Aorta (tissue), 5 donors: Measurements from ENCODE around the gene ADAMTS12. TPM values are rescaled to one million over a fixed set of nuclear protein-coding genes. Genes with fewer than 3 reads are reported as not detected.
"Not testable (repeated sequence)": the region's sequence is repeated elsewhere in the genome, so short reads cannot be mapped to it uniquely, and the experiment has no call there.

Experiments used
- ATAC-seq: fragments of 200-7000 bp; cut with Tn5 transposase; one replicate; pipeline ENCODE4 v1.9.1; 2022; ENCODE audit warnings: moderate library complexity; ENCODE audit not compliant: low FRiP score
- DNase-seq, 2 donors: peaks; one replicate each; pipeline ENCODE4 v3.0.0-alpha.2; 2020
- H3K27ac ChIP-seq, 2 donors: one replicate each; pipeline ENCODE4 v1.5.1; 2013; ENCODE audit warnings: low read length in 2 of 2, mild to moderate bottlenecking in 2 of 2, moderate library complexity in 2 of 2, control low read depth in 1 of 2, inconsistent platforms in 1 of 2, low read depth in 1 of 2
- H3K27me3 ChIP-seq, 2 donors: one replicate each; pipeline ENCODE4 v1.6.1; 2013; ENCODE audit warnings: control low read depth in 1 of 2, low read length in 1 of 2, mild to moderate bottlenecking in 1 of 2, moderate library complexity in 1 of 2; ENCODE audit not compliant: insufficient read depth in 2 of 2, control insufficient read depth in 1 of 2
- H3K36me3 ChIP-seq, 2 donors: one replicate each; pipeline ENCODE4 v1.6.1; 2013; ENCODE audit warnings: control low read depth in 1 of 2, low read length in 1 of 2, mild to moderate bottlenecking in 1 of 2; ENCODE audit not compliant: insufficient read depth in 2 of 2, control insufficient read depth in 1 of 2
- H3K4me1 ChIP-seq, 2 donors: one replicate each; pipeline ENCODE4 v1.6.1; 2013; ENCODE audit warnings: low read length in 2 of 2, control low read depth in 1 of 2, mild to moderate bottlenecking in 1 of 2, moderate library complexity in 1 of 2; ENCODE audit not compliant: insufficient read depth in 2 of 2, control insufficient read depth in 1 of 2
- H3K4me3 ChIP-seq, 2 donors: one replicate each; pipeline ENCODE4 v1.5.1; 2013; ENCODE audit warnings: low read length in 2 of 2, control low read depth in 1 of 2, mild to moderate bottlenecking in 1 of 2
- H3K9me3 ChIP-seq: one replicate; pipeline ENCODE4 v1.6.1; 2013; ENCODE audit warnings: mild to moderate bottlenecking, low read length; ENCODE audit not compliant: control insufficient read depth
- WGBS, 2 donors: extraction: QIAGEN DNeasy Blood & Tissue Kit; methylation state at CpG; one replicate each; pipeline ENCODE4 v1.1.7; 2013; 5-methylcytosine and 5-hydroxymethylcytosine counted together
- intact Hi-C, 2 donors: fragments of 100-400 bp; cut with DNase I; formaldehyde crosslinking; loops; one replicate each; pipeline versions ENCODE4 v1.14.2 to v1.15.0; 2022
- polyA plus RNA-seq, 2 donors: library from polyadenylated mRNA; stranded (reverse); fragments of 200-250 nt; gene quantifications; one replicate each; pipeline ENCODE4 v1.2.3, GENCODE V29; 2013
- total RNA-seq, 2 donors: library from RNA; stranded (reverse); fragmentation: NEBNext Ultra II Directional; extraction: Animal tissue kit (Norgen Biotek cat#: 25700); gene quantifications; one replicate each; pipeline ENCODE4 v1.2.1, GENCODE V29; 2021
- donor health status: healthy with polysubstance abuse.
- donor health status: Bipolar disorder and iron deficiency.
- donor health status: DM: no; HTN: no; CAD: no.
- donor health status: DM: no; HTN: no; CAD: no.
- donor health status: DM: yes; HTN: yes; CAD: no.

The ADAMTS12 gene
- total and polyA plus RNA-seq, 4 donors = 0.50 to 7.3 (median 2.8) TPM

GRCh38 chr5:33877449-33877848 lies 14.3 kb downstream of the ADAMTS12 start:
- H3K4me3 ChIP-seq = no peak overlapping the region
- no peaks in the 10 kb centered on the region for H3K36me3 ChIP-seq
- H3K4me1 ChIP-seq = no peaks in the 10 kb centered on the region
- no peak overlapping the region for H3K27ac ChIP-seq
- DNase-seq = no peak
- no peaks in the 10 kb centered on the region for H3K27me3 ChIP-seq
- ATAC-seq = peak; percentile 55
- H3K9me3 ChIP-seq = no peaks in the 10 kb centered on the region
- 32 to 54% methylated on average over 4 of the region's 4 CpGs for WGBS, 2 donors
- intact Hi-C loops = no loop called here

- intact Hi-C loops = no loop called here
- Histone ChIP-seq H3K27me3 (no peaks in the 10 kb centered on the region), H3K27ac (no peak overlapping the region), H3K36me3 (no peaks in the 10 kb centered on the region), H3K4me1 (no peaks in the 10 kb centered on the region), H3K4me3 (no peak overlapping the region), H3K9me3 (peaks cover 3% of the 10 kb centered on the region)
- ATAC-seq (no peak), DNase-seq (no peak)
- 92 to 100% methylated on average over 1 of the region's 1 CpG for WGBS, 2 donors
Measured at GRCh38 chr5:33867241-33867640, 24.5 kb downstream of the ADAMTS12 start.

GRCh38 chr5:33859177-33859576 lies 32.6 kb downstream of the ADAMTS12 start:
- H3K27ac ChIP-seq, DNase-seq, intact Hi-C loops, H3K4me1 ChIP-seq, H3K36me3 ChIP-seq, ATAC-seq, H3K4me3 ChIP-seq, H3K27me3 ChIP-seq, H3K9me3 ChIP-seq: not testable (repeated sequence)
- WGBS, 2 donors = 61 to 66% methylated on average over 4 of the region's 4 CpGs

- Histone ChIP-seq H3K27ac (no peak overlapping the region), H3K36me3 (no peaks in the 10 kb centered on the region), H3K4me3 (no peak overlapping the region), H3K27me3 (no peaks in the 10 kb centered on the region), H3K4me1 (peaks cover 5 to 6% of the 10 kb centered on the region in 2 donors), H3K9me3 (no peaks in the 10 kb centered on the region)
- WGBS, 2 donors = 73 to 77% methylated on average over 5 of the region's 5 CpGs
- intact Hi-C loops = no loop called here
- no peak for DNase-seq
- ATAC-seq = no peak
Measured at GRCh38 chr5:33857037-33857436, 34.8 kb downstream of the ADAMTS12 start.

- no peaks in the 10 kb centered on the region for H3K36me3 ChIP-seq
- H3K4me3 ChIP-seq = no peak overlapping the region
- intact Hi-C loops = no loop called here
- H3K4me1 ChIP-seq = peaks cover 5 to 6% of the 10 kb centered on the region in 2 donors
- H3K9me3 ChIP-seq = no peaks in the 10 kb centered on the region
- DNase-seq = no peak
- WGBS, 2 donors = 18 to 30% methylated on average over 4 of the region's 4 CpGs
- no peak overlapping the region for H3K27ac ChIP-seq
- ATAC-seq = no peak
- H3K27me3 ChIP-seq = no peaks in the 10 kb centered on the region
Measured at GRCh38 chr5:33855396-33855795, 36.4 kb downstream of the ADAMTS12 start.

GRCh38 chr5:33854733-33855151 lies 37.0 kb downstream of the ADAMTS12 start:
- DNase-seq = no peak
- Histone ChIP-seq H3K4me3 (no peak overlapping the region), H3K36me3 (no peaks in the 10 kb centered on the region), H3K4me1 (peaks cover 5 to 6% of the 10 kb centered on the region in 2 donors), H3K27ac (peak overlapping the region; percentile 15 to 65), H3K27me3 (no peaks in the 10 kb centered on the region), H3K9me3 (no peaks in the 10 kb centered on the region)
- ATAC-seq = peak; percentile 40
- 4 to 10% methylated on average over 4 of the region's 4 CpGs for WGBS, 2 donors
- intact Hi-C loops = no loop called here

GRCh38 chr5:33852837-33853236 lies 39.0 kb downstream of the ADAMTS12 start:
- peaks cover 5 to 6% of the 10 kb centered on the region in 2 donors for H3K4me1 ChIP-seq
- H3K27ac ChIP-seq = peak overlapping the region in 1 of 2 donors; percentile 45
- H3K4me3 ChIP-seq = no peak overlapping the region
- no peak for DNase-seq
- H3K36me3 ChIP-seq = no peaks in the 10 kb centered on the region
- WGBS, 2 donors = 10 to 14% methylated on average over 3 of the region's 3 CpGs
- no peaks in the 10 kb centered on the region for H3K9me3 ChIP-seq
- H3K27me3 ChIP-seq = no peaks in the 10 kb centered on the region
- intact Hi-C loops = no loop called here
- peak; percentile 57 for ATAC-seq

- no peak for ATAC-seq
- peak overlapping the region; percentile 26 to 34 for H3K4me3 ChIP-seq
Measured at GRCh38 chr5:33852319-33852718, 39.5 kb downstream of the ADAMTS12 start.

GRCh38 chr5:33850100-33850594 lies 41.6 kb downstream of the ADAMTS12 start:
- H3K9me3 ChIP-seq = no peaks in the 10 kb centered on the region
- H3K4me1 ChIP-seq = peaks cover 3 to 6% of the 10 kb centered on the region in 2 donors
- H3K27ac ChIP-seq = no peak overlapping the region
- H3K27me3 ChIP-seq = no peaks in the 10 kb centered on the region
- WGBS, 2 donors = 80 to 84% methylated on average over 9 of the region's 9 CpGs
- DNase-seq (no peak), ATAC-seq (no peak)
- H3K4me3 ChIP-seq = no peak overlapping the region
- intact Hi-C loops = no loop called here
- no peaks in the 10 kb centered on the region for H3K36me3 ChIP-seq

More at GRCh38 chr5:33852319-33852718, 39.5 kb downstream of the ADAMTS12 start:
- WGBS, 2 donors = 3 to 6% methylated on average over 5 of the region's 5 CpGs
- DNase-seq = no peak
- Histone ChIP-seq H3K4me1 (peaks cover 5 to 6% of the 10 kb centered on the region in 2 donors), H3K27ac (no peak overlapping the region), H3K9me3 (no peaks in the 10 kb centered on the region), H3K36me3 (no peaks in the 10 kb centered on the region), H3K27me3 (no peaks in the 10 kb centered on the region)
- intact Hi-C loops = no loop called here
